ENCODE results near the gene LRRC32.
A peak's percentile ranks its signal among the peaks of the same experiment; 100 is the strongest.

The LRRC32 gene

GRCh38 chr11:76699451-76700091, 29.0 kb upstream of the LRRC32 start:
- DNase-seq = peak; percentile 31

GRCh38 chr11:76698321-76699043, 27.9 kb upstream of the LRRC32 start:
- DNase-seq = no peak

- no peak for DNase-seq
These were observed 26.2 kb upstream of the LRRC32 start for GRCh38 chr11:76696756-76697155.

- DNase-seq = no peak
These were observed 25.2 kb upstream of the LRRC32 start for GRCh38 chr11:76695771-76696170.

GRCh38 chr11:76695133-76695532, 24.6 kb upstream of the LRRC32 start:
- DNase-seq = no peak

- DNase-seq = peak; percentile 47
These were observed 24.1 kb upstream of the LRRC32 start for GRCh38 chr11:76694664-76695063.

GRCh38 chr11:76693806-76694205, 23.3 kb upstream of the LRRC32 start:
- no peak for DNase-seq

GRCh38 chr11:76692956-76693355, 22.4 kb upstream of the LRRC32 start:
- no peak for DNase-seq

GRCh38 chr11:76691655-76692054, 21.1 kb upstream of the LRRC32 start:
- DNase-seq = no peak

GRCh38 chr11:76690736-76691135, 20.2 kb upstream of the LRRC32 start:
- DNase-seq = peak; percentile 96

GRCh38 chr11:76689313-76690260, 19.0 kb upstream of the LRRC32 start:
- peak; percentile 84 for DNase-seq

- no peak for DNase-seq
These were observed 17.6 kb upstream of the LRRC32 start for GRCh38 chr11:76688146-76688545.

GRCh38 chr11:76686261-76687079, 15.9 kb upstream of the LRRC32 start:
- DNase-seq = peak; percentile 53

- DNase-seq = peak; percentile 31
These were observed 15.3 kb upstream of the LRRC32 start for GRCh38 chr11:76685831-76686230.

GRCh38 chr11:76685237-76685636, 14.7 kb upstream of the LRRC32 start:
- no peak for DNase-seq

GRCh38 chr11:76684516-76684915, 14.0 kb upstream of the LRRC32 start:
- no peak for DNase-seq

GRCh38 chr11:76683161-76684095, 12.9 kb upstream of the LRRC32 start:
- peak; percentile 46 for DNase-seq

- DNase-seq = no peak
These were observed 12.1 kb upstream of the LRRC32 start for GRCh38 chr11:76682684-76683083.

GRCh38 chr11:76682106-76682505, 11.6 kb upstream of the LRRC32 start:
- DNase-seq = no peak

- DNase-seq = peak; percentile 83
These were observed 10.2 kb upstream of the LRRC32 start for GRCh38 chr11:76680518-76681425.
